ENCODE measurements around the gene RAD51B.

RAD51B gene

DNA sequence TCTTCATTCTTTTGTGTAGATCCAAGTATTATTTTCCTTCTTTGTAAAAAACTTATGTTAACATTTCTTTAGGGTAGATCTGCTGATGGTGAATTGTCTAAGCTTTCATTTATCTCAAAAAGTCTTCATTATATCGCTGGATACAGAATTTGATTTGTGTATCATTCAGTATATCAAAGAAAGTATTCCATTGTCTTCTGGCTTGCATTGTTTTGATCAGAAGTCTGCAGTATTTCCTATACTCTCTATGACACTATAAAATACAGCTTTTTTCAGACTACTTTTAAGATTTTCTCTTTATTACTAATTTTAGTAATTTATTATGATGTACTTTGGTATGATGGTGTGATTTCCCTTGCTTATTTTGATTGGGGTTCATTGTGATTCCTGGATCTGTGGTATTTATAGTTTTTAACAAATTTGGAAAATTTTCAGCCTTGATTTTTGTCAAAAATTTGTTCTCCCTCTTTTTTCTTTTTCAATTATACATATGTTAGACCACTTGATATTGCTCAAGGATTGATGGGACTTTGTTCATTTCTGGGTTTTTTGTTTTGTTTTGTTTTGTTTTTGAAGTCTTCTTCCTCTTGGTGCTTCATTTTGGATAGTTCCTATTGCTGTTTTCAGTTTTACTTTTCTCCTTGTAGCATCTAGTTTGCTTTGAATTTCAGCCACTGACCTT lies 796.8 kb downstream of the RAD51B start:
- DNase-seq (ENCODE audit: low read depth in 2 of 2), result no peak

DNA sequence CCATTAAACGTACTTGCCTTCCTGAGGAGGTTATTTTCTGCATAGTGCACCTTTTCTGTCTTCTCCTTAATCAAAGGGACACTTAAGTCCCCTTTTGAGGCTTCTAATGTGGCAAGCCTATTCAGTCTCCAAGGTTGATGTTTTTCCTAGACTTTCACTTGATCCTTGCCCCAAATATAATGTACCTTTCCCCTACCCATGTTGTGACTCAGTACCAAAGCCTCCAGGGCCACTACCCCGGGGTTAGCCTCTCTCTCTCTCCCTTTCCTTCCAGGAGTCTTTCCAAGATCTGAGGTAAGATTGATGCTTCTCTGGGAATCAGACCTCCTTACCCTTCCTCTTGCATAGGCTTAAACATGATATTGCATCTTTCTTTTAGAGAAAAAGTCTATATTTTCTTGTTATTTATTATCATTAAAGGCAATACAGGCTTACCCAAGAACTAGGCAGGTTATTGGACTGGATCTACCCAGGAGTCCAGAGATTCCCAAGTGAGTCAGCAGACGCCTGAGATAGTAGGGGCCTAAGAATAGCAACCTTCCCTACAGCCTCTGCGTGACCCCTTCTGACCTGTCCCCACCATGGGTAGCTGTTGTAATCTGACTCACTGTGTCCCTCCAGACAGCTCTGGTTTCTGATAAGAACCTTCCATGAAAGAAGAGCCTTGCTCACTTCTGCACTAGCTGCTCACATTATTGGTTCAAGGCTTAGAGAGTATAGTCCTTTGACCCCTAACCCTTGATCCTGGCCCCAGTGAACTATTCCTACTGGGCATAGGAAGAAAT lies 800.4 kb downstream of the RAD51B start:
- no peak for DNase-seq (ENCODE audit: low read depth in 2 of 2)

DNA sequence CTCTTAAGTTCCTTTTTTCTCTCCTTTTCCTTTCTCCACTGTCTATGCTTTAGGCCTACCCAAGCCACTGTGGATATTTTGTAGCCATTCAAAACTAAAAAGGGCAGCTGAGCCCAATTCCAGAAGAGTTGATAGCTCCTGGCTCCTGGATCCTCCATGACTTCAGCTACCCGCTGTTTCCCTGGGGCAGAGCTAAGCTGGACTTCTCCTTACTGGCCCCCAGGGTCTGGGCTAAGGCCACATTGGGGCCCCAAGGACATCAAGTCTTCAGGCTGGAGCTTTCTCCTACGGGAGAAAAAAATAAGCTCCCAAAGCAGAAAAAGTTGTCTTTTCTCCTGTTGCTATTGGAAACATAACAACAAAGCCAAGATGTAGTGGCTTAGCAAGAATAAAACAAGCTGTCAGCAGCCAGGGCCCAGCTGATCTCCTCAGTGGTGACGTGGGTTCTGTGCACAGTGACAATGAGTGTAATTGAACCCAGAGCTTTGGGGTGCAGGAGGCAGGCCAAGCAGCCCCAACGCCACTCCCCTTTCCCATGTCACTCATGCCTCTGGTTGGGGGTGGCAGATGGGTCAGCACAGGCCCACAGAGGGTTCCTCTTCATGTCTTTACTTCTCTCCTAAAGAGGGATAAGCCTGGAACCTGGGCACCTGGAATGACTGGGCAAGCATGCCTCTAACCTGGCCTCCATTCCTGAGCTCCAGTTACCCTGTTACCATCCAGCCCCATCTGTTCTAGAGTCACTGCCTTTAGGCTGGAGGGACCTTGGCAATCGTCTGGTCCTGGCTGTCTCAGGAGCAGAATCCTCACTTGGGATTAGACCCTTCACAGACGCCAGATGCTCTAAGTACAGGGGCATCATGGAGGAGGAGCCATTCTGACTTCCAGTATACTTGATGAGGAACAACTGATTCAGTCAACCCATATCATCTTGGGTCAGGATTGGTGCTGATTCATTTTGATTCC lies 802.1 kb downstream of the RAD51B start:
- no peak for DNase-seq (ENCODE audit: low read depth in 2 of 2)

DNA sequence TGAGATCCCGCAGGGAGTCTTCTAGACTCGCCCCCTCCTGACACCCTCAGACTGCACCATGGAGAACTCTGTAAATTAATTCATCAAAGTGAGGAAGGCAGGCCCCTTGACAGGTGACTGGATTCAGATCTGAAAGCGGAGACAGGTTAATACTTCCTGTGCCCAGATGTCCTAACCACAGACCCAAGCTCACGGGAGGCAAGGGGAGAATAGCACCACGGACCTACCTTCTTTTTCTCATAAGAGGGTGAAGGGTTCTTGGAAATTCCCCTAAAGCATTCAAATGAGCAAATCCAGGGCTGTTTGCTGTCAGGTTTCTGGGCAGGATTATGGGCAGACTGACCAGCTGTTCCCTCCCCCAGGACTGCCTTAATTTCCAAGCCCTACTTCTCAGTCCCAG lies 803.3 kb downstream of the RAD51B start:
- no peak for DNase-seq (ENCODE audit: low read depth in 2 of 2)

DNA sequence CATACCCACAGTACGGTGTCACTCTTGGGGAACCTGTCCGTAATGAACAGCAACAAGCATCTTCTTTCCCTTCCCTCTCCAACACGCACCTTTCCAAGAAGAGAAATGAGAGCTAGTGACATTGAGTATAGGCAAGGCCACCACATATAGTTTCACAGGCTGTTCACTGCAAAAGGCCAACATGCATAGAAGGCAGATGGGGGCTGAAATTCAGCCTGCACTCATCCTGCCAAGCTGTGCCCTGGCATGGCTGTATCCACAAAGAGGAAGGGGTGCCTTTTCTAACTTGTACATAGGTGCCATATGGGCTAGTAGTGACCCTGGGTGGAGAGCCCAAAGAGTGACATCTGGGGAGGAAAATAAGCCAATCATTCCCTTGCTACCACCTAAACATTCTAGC lies 803.7 kb downstream of the RAD51B start:
- no peak for DNase-seq (ENCODE audit: low read depth in 2 of 2)

DNA sequence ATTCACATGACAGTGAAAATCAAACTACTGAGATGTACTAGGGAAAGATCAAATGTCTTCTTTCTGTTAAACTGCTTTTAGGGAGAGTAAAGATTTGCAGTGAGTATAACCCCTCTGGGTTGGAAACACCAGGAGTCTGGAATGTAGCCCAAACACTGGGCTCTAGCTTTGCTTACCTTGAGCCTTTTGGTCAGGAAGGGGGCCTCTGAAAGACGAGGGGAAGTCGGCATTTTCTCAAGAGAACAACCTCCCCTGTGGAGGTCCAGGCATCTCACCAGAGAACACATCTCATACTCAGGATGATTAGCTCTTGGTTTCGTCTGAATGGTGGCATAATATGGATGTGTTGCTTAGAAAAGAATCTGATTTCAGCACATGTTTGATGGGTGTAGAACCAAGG lies 804.2 kb downstream of the RAD51B start:
- no peak for DNase-seq (ENCODE audit: low read depth in 2 of 2)

DNA sequence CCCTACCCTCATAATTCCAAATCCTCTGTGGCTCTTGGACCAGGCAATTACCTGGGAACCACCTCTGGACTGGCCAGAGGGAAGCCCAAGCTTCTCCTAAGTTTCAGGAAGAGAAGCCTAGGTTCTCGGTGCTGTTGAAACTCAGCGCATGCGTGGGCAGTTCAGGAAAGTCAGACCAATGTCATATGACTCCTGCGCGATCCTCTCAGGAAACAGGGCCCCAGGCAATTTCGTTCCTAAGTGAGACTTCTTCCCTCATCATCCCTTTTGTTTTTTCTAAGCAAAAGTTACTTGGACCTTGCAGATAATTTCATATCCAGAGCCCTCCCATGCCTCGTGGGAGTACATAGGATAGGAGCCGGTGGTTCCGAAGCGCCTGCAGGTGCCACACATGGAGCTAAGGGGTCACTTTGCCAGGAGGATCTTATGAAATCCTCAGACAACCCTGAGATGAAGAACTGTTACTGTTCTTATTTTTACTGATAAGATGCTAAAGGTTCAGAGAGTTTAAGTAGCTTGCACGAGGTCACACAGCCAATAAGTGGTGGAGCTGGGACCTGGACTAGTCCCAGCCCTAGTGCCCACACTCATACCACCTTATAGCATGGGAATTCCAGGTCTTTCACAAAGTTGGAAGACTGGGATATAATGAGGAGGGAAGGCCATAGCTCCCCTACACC lies 805.1 kb downstream of the RAD51B start:
- DNase-seq (ENCODE audit: low read depth in 2 of 2), result no peak

DNA sequence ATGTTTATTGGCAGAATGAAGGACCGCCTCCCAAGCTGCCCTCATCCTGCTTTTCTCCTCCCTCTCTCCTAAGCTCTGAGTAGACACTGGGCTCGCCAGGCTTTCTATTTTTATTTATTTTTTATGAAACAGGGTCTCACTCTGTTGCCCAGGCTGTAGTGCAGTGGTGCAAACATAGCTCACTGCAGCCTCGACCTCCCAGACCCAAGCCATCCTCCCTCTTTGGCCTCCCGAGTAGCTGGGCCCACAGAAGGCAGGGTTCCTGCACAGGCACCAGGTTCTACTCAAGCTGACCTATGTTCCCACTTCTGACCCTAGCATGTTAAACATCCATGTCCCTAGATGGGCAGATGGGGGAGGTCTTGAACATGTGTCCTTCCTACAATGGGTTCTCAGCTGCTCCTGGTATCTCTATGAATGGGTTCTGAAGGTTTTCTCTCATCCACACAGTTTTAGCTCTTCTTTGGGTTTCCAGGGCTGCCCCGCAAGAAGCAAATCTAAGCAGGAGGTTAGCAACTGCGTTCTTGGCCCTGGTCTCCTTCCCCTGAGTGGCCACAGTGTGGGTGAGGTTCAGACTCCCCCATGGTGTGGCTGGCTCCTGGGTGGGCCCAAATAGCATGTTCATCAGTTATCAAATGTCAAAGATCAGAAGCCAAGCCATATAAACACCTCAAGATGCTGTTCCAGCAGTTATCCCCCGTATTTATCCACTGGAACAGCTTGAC lies 805.9 kb downstream of the RAD51B start:
- no peak for DNase-seq (ENCODE audit: low read depth in 2 of 2)

DNA sequence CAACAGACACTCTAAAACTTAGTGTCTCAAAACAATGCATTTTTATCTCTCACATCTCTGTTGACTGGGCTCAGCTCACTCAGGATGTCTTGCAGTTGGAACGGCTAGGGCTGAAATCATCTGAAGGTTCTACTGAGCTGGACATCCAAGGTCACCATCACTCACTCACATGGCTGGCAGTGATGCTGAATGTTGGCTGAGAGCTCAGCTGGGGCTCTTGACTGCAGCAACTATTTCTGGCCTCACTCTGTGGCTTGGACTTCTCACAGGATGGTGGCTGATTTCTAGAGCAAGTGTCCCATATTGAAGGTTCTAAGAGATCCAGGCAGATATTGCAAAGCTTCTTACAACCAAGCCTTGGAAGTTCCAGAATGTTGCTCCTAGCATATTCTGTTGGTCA lies 806.8 kb downstream of the RAD51B start:
- no peak for DNase-seq (ENCODE audit: low read depth in 2 of 2)

DNA sequence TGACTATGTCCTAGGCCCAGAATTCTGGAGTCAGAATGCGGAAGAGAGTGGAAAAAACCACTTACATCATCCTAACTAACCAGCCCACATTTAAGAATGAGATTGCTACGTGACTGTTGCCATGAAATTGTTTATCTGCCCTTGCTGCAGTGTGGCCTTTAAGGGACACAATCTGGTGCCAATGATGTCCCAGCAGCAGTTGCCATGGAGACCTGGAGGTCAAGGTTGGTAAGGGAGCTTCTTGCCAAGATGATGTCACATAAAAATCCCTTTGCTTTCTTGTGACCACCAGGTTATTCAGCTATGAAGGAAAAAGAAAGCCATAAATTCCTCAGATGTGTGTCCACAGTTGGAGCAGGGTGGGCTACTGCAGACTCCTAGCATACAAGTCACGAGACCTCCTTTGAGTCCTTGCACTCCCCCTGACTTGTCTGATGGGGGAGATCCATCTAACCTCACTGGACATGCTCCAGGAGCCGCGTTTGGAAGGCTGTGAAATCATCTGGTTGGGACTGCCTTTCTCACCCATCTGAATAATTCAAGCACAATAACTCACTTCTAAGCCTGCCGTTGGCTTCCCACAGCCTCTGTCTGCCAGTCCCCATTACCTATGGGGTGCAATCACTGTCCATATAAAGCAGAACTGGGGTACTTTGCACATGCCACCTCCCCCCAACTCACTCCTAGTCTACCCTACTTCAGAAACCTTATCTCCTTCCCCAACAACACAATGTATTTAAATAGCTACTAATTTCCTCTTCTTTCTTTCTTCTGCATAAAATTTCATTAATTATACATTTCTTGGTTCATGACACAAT lies 807.7 kb downstream of the RAD51B start:
- no peak for DNase-seq (ENCODE audit: low read depth in 2 of 2)

DNA sequence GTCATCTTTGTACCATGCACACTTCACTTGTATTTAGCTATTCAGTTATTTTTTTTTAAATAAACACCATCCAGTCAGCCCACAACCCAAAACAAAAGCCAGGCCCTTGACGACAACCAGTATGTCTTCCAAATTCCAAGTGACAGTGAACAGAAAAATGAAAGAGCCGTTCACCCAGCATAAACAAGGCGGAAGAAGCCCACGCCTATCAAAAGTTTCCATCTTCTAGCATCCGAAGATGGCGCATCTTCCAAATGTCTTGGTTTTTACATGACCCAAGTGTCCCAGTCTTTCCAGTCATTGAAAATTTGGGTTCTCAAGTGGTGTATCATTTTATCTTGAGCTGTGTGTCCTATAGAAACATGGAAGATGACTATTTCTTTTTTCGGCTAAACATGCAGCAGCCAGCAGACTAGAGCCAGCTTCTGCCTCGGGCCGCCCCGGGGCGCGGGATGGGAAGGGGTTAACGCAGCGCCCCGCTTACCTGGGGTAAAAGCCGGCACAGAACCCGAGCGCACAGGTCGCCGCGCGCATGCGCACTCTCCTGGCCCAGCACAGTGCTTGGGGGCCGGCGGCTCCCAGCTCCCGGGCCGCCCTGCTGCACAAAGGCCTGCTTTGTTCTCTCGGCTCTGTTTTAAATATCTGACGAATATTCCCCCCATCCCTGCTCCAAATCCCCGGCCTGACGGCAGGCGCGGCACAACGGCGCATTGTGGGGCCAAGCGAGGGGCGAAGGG lies 808.5 kb downstream of the RAD51B start:
- peak; percentile 19 to 23 for DNase-seq (ENCODE audit: low read depth in 2 of 2)

DNA sequence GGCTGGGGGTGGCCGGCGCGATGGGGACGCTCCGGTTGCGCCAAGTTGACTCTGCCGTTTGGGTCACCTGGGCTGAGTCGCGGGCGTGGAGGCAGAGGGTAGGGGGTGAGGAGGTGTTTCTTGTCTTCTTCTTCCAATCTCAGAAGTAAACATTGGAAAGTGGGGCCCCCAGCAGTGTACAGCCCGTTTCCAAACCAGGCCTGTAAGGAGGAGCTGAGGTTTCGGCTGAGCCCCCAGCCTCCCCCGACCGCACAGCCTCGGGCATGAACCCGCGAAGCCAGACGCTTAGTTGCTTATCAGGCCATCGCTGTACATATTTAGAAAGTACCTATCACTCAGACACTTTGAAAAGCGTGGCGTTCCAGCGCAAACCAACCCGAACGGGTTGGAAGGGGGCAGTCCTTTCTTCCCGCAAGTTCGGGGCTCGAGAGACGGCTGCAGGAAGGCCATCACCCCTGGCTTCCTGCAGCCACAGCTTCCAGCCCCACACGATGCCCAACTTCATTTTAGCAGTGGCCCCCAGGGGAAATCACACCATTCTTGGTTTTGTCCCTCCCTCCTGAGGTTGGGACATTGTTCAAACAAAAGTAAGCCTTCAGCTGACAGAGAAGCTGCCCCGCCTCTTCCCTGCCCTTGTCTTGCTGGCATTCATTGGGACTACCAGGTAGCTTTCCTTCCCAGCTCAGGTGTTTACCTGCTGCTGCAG lies 809.2 kb downstream of the RAD51B start:
- peak in 1 of 2 donors; percentile 6 for DNase-seq (ENCODE audit: low read depth in 2 of 2)

DNA sequence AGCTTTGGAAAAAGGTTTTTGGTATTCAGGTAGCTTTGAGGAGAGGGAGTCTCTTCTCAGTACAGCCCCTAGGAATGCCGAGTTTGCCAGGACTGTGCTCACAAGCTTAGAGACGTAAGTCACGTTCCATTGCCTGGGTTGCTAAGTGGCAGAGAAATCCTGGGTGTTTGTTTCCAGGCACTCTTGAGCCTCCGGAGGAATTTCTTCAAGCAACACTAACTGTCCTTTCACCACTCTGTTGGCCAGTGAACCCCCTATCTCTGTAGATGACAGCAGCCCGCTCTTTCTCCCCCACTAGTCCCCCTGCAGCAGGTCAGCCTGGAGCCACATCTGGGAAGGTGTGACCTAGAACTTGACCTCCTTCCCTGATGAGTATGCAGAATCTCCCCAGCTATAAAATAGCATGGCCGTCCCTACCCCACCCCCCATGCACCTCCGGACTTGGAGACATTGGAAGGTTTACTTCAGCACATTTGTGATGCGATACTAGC lies 810.5 kb downstream of the RAD51B start:
- DNase-seq (ENCODE audit: low read depth in 2 of 2), result no peak

DNA sequence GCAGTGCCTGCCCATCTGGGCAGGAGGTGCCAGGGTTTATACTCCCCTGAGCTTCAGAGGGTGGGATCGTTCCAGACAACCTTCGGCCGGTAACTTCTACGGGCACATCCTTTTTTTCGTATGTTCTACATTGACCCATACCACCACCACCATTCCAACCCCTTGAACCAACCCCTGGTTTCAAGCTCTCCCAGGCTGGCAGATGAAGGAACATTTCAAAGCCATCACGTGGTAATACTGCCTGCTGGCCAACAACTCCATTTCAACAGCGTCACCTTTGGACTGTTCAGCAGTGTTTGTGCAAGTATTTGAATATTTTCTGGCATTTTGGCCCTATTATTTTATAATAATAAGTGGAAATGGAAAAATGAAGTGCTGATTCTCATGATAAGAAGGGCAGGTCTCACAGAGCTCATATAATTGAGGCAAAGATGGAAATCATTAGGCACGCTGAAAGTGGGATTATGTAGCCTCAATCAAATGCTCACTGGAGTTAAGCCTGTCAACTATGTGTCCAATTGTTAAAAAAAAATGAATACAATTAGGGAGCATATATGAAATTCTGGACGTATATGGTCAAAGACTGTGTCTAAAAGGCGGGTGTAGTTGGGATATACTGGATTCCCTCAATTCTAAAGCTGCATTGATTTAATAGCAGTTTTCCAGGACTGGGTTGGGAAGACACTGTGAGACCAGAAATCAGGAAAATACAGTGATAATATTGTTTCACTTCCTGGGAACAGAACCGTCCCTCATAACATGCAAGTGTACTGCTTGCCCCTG lies 811.2 kb downstream of the RAD51B start:
- no peak for DNase-seq (ENCODE audit: low read depth in 2 of 2)

DNA sequence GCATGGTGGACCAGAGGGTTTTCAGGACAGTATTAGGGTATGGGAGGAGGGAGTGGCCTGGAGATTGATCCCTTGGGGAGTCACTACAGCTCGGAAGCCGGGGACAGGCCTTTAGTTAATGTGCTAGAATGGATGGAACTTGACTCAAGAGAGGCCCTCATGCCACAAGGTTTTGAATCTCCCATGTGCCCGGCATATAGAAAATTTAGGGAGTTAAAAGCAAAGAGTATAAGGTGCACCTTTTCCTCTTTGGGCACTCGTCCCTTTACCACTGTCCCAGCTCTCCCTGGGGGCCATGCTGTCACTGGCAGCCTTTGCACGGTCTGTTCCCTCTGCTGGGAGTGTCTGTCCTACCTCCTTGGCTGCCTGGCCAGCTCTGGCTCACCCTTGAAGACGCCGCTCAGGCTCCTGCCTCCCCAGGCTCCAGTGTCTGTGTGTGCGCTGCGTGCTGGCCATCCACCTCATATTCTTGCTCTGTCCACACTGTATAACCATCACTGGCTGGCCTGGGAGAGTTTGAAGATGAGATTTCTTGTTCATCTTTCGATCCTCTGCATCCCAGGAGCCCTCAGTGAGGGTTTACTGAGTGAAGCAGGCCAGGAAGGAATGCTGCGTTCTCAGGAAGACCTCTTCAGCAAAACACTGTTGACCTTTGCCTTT lies 811.9 kb downstream of the RAD51B start:
- DNase-seq (ENCODE audit: low read depth in 2 of 2), result no peak

DNA sequence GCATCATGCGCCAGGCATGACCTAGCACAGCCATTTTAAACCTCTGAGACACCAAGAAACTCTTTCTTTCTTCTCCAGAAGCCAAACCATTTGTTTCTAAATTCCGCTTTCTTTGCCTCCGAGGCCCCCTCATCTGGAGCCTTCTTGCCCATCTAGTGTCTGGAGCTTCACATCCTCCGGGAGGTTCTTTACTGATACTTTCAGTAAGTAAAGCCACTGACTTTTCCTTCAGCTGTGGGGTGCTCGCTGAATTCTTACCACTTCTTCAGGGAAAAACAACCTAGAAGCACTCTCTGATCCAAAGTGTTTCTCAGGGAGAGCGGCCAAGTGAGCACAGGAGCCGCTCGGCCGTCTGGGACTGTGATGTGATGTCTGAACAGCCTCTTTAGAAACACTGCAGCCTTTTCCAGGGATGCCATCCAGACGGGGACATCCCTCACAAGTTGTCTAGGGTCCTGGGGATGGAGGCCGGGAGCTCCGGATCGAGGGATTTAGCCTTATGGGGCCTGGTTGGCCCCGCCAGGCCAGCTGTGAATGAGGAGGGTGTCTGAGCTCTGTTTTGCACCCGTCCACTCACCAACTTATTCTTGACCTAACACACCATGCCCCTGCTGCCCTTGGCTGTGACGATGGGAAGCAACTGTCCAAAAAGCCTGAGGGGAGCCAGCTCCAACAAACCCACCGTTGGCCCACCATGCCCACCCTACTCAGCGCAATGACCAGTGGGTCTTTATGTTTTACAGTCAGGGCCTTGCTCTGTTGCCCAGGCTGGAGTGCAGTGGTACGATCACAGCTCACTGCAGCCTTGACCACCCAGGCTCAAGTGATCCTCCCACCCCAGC lies 812.7 kb downstream of the RAD51B start:
- DNase-seq (ENCODE audit: low read depth in 2 of 2), result no peak

Data from stimulated activated CD8-positive, alpha-beta memory T cell treated with anti-CD3 and anti-CD28 coated beads, Interleukin-15, amount 100 ng/mL, for 48 hours (primary cell).